H1 (cell line): ENCODE measurements around the gene GPR143.

ENCODE experiments used
- BRCA1 ChIP-seq: IDR thresholded peaks from 2 replicates; pipeline ENCODE4 v1.6.1; 2012; ENCODE audit warnings: low read depth, low read length, improper control_type of control experiment
- NRF1 ChIP-seq: IDR thresholded peaks from 2 replicates; pipeline ENCODE4 v1.6.1; 2011; ENCODE audit warnings: mild to moderate bottlenecking, low read depth, low read length, improper control_type of control experiment
- PHF8 ChIP-seq: fragments of 200-600 bp; sonication (generic); conservative IDR thresholded peaks from 2 replicates; pipeline ENCODE4 v1.7.1; 2012; ENCODE audit warnings: low read depth, mild to moderate bottlenecking, inconsistent platforms, low read length, moderate library complexity
- RFX5 ChIP-seq: IDR thresholded peaks from 2 replicates; pipeline ENCODE4 v1.6.1; 2011; ENCODE audit warnings: low read depth, low read length, improper control_type of control experiment, borderline replicate concordance
- TEAD4 ChIP-seq: IDR thresholded peaks from 2 replicates; pipeline ENCODE4 v1.6.1; 2012; ENCODE audit warnings: low read depth, low read length, inconsistent platforms, mixed read lengths
- ZNF274 ChIP-seq: IDR thresholded peaks from 2 replicates; pipeline ENCODE4 v1.7.0; 2012; ENCODE audit warnings: low read length, borderline replicate concordance; ENCODE audit errors: extremely low read depth

DNA sequence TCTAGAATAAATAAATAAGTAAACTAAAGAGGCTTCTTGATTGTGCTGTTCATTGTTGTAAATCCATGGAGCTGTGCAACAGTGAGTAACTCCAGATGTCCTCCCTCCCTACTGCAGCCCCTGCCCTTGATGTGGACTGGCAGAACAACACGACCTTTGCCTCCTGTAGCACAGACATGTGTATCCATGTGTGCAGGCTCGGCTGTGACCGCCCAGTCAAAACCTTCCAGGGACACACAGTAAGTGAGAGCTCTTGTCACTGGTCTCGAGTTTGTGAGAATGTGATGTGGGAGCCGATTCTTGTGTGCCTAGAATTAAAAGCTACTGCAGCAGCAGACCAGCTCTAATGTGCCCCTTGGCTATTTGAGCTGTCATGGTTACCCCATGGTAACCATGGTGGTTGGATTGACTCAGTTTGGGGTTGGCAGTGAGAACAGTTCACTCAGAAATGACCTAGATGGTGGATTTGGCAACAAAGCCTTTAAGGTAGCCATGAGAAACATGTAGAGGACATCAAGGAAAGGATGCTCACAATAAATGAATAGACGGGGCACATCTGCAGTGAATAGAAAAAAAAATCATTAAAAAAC lies 60.7 kb downstream of the GPR143 start:
- TF ChIP-seq NRF1 (no peak), RFX5 (no peak), ZNF274 (no peak), BRCA1 (no peak), PHF8 (no peak), TEAD4 (no peak)
